ENCODE data around the gene MSI1. TPM values are rescaled to one million over a fixed set of nuclear protein-coding genes. Genes with fewer than 3 reads are reported as not detected.
A peak's percentile ranks its signal among the peaks of the same experiment; 100 is the strongest.

Gene MSI1
- total RNA-seq, 4 donors from 2014 or later = 0.16 TPM; not detected in 3

- no peak for ATAC-seq
Observed at GRCh38 chr12:120367233-120367923, 1.6 kb downstream of the MSI1 start.

GRCh38 chr12:120366845-120367232, 2.1 kb downstream of the MSI1 start:
- H3K27me3 ChIP-seq = peaks cover 45 to 51% (median 46%) of the 10 kb centered on the region in 3 donors
- DNase-seq (no peak), ATAC-seq (no peak)
- intact Hi-C loops (cut with DNase I; ENCODE audit: low total_unique reads) = no loop called here
- no peak overlapping the region for H3K4me3 ChIP-seq
- no peak for TF ChIP-seq CTCF (IDR thresholded peaks at IDR 0.05 in 4 of 5, conservative IDR thresholded peaks at IDR 0.05 in 1 of 5)
- peaks cover 0 to 5% of the 10 kb centered on the region in 2 donors for H3K4me1 ChIP-seq
- no peaks in the 10 kb centered on the region for H3K9me3 ChIP-seq
- no peak overlapping the region for H3K27ac ChIP-seq
- no peaks in the 10 kb centered on the region for H3K36me3 ChIP-seq
- in situ Hi-C loops (cut with MboI; ENCODE audit: low sequenced_read_pairs in 4 of 4) = no loop called here

More at GRCh38 chr12:120367233-120367923, 1.6 kb downstream of the MSI1 start:
- Histone ChIP-seq H3K27me3 (peaks cover 42 to 51% (median 45%) of the 10 kb centered on the region in 3 donors), H3K4me1 (peaks cover 0 to 3% of the 10 kb centered on the region in 2 donors), H3K9me3 (no peaks in the 10 kb centered on the region), H3K4me3 (peak overlapping the region in 2 of 4 donors; percentile 38 to 44), H3K36me3 (no peaks in the 10 kb centered on the region), H3K27ac (no peak overlapping the region)
- intact Hi-C loops (cut with DNase I; ENCODE audit: low total_unique reads) (no loop called here), in situ Hi-C loops (cut with MboI; ENCODE audit: low sequenced_read_pairs in 4 of 4) (no loop called here)
- TF ChIP-seq CTCF (IDR thresholded peaks at IDR 0.05 in 4 of 5, conservative IDR thresholded peaks at IDR 0.05 in 1 of 5) (no peak), POLR2A (IDR thresholded peaks at IDR 0.05) (no peak)
- DNase-seq = no peak

GRCh38 chr12:120366341-120366705, 2.6 kb downstream of the MSI1 start:
- Histone ChIP-seq H3K36me3 (no peaks in the 10 kb centered on the region), H3K27ac (no peak overlapping the region), H3K4me3 (no peak overlapping the region), H3K4me1 (peaks cover 0 to 10% of the 10 kb centered on the region in 2 donors), H3K9me3 (no peaks in the 10 kb centered on the region), H3K27me3 (peaks cover 41 to 51% (median 45%) of the 10 kb centered on the region in 3 donors)
- intact Hi-C loops (cut with DNase I; ENCODE audit: low total_unique reads) (no loop called here), in situ Hi-C loops (cut with MboI; ENCODE audit: low sequenced_read_pairs in 4 of 4) (no loop called here)
- ATAC-seq (no peak), DNase-seq (no peak)
- TF ChIP-seq CTCF (IDR thresholded peaks at IDR 0.05 in 4 of 5, conservative IDR thresholded peaks at IDR 0.05 in 1 of 5) = no peak
- TF ChIP-seq POLR2A (IDR thresholded peaks at IDR 0.05) = no peak

- DNase-seq (no peak), ATAC-seq (no peak)
- TF ChIP-seq POLR2A (IDR thresholded peaks at IDR 0.05) = no peak
- TF ChIP-seq CTCF (IDR thresholded peaks at IDR 0.05 in 4 of 5, conservative IDR thresholded peaks at IDR 0.05 in 1 of 5) = no peak
- H3K4me3 ChIP-seq = no peak overlapping the region
- in situ Hi-C loops (cut with MboI; ENCODE audit: low sequenced_read_pairs in 4 of 4) (no loop called here), intact Hi-C loops (cut with DNase I; ENCODE audit: low total_unique reads) (no loop called here)
- H3K27ac ChIP-seq = no peak overlapping the region
- no peaks in the 10 kb centered on the region for H3K9me3 ChIP-seq
- peaks cover 0 to 10% of the 10 kb centered on the region in 2 donors for H3K4me1 ChIP-seq
- H3K36me3 ChIP-seq = no peaks in the 10 kb centered on the region
- peaks cover 39 to 48% (median 44%) of the 10 kb centered on the region in 3 donors for H3K27me3 ChIP-seq
Observed at GRCh38 chr12:120365675-120366340, 3.2 kb downstream of the MSI1 start.

Measured in gastrocnemius medialis (tissue), 4 donors.